Liver (tissue), 9 donors: ENCODE results near the gene MCEMP1. TPM values are rescaled to one million over a fixed set of nuclear protein-coding genes. Genes with fewer than 3 reads are reported as not detected.
A peak's percentile ranks its signal among the peaks of the same experiment; 100 is the strongest.

Source experiments
- DNase-seq: peaks from one replicate; pipeline ENCODE4 v3.0.0-alpha.2; 2017; ENCODE audit warnings: low spot score
- H3K27ac ChIP-seq, 2 donors: one replicate each; pipeline ENCODE4 v1.7.0; 2013; ENCODE audit warnings: inconsistent platforms in 2 of 2, low read length in 2 of 2, control low read depth in 1 of 2, low read depth in 1 of 2, mild to moderate bottlenecking in 1 of 2
- H3K27me3 ChIP-seq, 4 donors: one replicate each; pipeline versions ENCODE4 v1.6.1 to v1.7.0; 2013; ENCODE audit warnings: low read length in 3 of 4, inconsistent platforms in 1 of 4, mild to moderate bottlenecking in 1 of 4, moderate library complexity in 1 of 4; ENCODE audit not compliant: control insufficient read depth in 4 of 4, insufficient read depth in 4 of 4
- H3K36me3 ChIP-seq, 4 donors: one replicate each; pipeline versions ENCODE4 v1.6.1 to v1.7.0; 2013; ENCODE audit warnings: low read length in 3 of 4, mild to moderate bottlenecking in 3 of 4, low read depth in 1 of 4, moderate library complexity in 1 of 4; ENCODE audit not compliant: control insufficient read depth in 4 of 4, insufficient read depth in 3 of 4
- H3K4me1 ChIP-seq, 4 donors: one replicate each; pipeline versions ENCODE4 v1.6.1 to v1.7.0; 2013; ENCODE audit warnings: low read length in 3 of 4, mild to moderate bottlenecking in 3 of 4, moderate library complexity in 1 of 4; ENCODE audit not compliant: control insufficient read depth in 4 of 4, insufficient read depth in 4 of 4
- H3K4me3 ChIP-seq, 3 donors: one replicate each; pipeline versions ENCODE4 v1.6.1 to v1.7.0; 2013; ENCODE audit warnings: low read length in 3 of 3, control low read depth in 1 of 3, low read depth in 1 of 3, mild to moderate bottlenecking in 1 of 3
- H3K9ac ChIP-seq, 2 donors: one replicate each; pipeline ENCODE4 v1.7.0; 2013; ENCODE audit warnings: low read length in 2 of 2, mild to moderate bottlenecking in 2 of 2, moderate library complexity in 2 of 2, control low read depth in 1 of 2, low read depth in 1 of 2
- H3K9me3 ChIP-seq, 4 donors: one replicate each; pipeline versions ENCODE4 v1.6.1 to v1.7.0; 2013; ENCODE audit warnings: low read length in 3 of 4; ENCODE audit not compliant: control insufficient read depth in 4 of 4
- ATF3 ChIP-seq: IDR thresholded peaks from 2 replicates; pipeline ENCODE4 v1.6.1; 2016; ENCODE audit warnings: antibody characterized with exemption
- FOXA1 ChIP-seq: IDR thresholded peaks from 2 replicates; pipeline ENCODE4 v1.6.1; 2016; ENCODE audit warnings: antibody characterized with exemption
- FOXA2 ChIP-seq: IDR thresholded peaks from 2 replicates; pipeline ENCODE4 v1.6.1; 2016; ENCODE audit warnings: antibody characterized with exemption
- GABPA ChIP-seq, 2 donors: IDR thresholded peaks in 1 of 2; conservative IDR thresholded peaks in 1 of 2; 2 replicates each; pipeline ENCODE4 v1.6.1; 2016; ENCODE audit warnings: antibody characterized with exemption in 2 of 2, mild to moderate bottlenecking in 1 of 2, moderate library complexity in 1 of 2
- HNF4A ChIP-seq, 2 donors: conservative IDR thresholded peaks; 2 replicates each; pipeline ENCODE4 v1.6.1; 2016; ENCODE audit warnings: antibody characterized with exemption in 2 of 2, mild to moderate bottlenecking in 2 of 2
- HNF4G ChIP-seq: IDR thresholded peaks from 2 replicates; pipeline ENCODE4 v1.6.1; 2016; ENCODE audit warnings: antibody characterized with exemption
- JUND ChIP-seq, 2 donors: IDR thresholded peaks; 2 replicates each; pipeline ENCODE4 v1.6.1; 2016; ENCODE audit warnings: antibody characterized with exemption in 2 of 2
- MAX ChIP-seq: IDR thresholded peaks from 2 replicates; pipeline ENCODE4 v1.6.1; 2016; ENCODE audit warnings: antibody characterized with exemption
- NR2F2 ChIP-seq: IDR thresholded peaks from 2 replicates; pipeline ENCODE4 v1.6.1; 2016; ENCODE audit warnings: antibody characterized with exemption
- RAD21 ChIP-seq, 2 donors: IDR thresholded peaks; 2 replicates each; pipeline ENCODE4 v1.6.1; 2016; ENCODE audit warnings: antibody characterized with exemption in 2 of 2, mild to moderate bottlenecking in 2 of 2
- RXRA ChIP-seq, 2 donors: IDR thresholded peaks; 2 replicates each; pipeline ENCODE4 v1.6.1; 2017 to 2018; ENCODE audit warnings: antibody characterized with exemption in 2 of 2, mild to moderate bottlenecking in 1 of 2
- SP1 ChIP-seq: IDR thresholded peaks from 2 replicates; pipeline ENCODE4 v1.6.1; 2018; ENCODE audit warnings: antibody characterized with exemption, mild to moderate bottlenecking
- TAF1 ChIP-seq: conservative IDR thresholded peaks from 2 replicates; pipeline ENCODE4 v1.6.1; 2016; ENCODE audit warnings: antibody characterized with exemption, mild to moderate bottlenecking
- YY1 ChIP-seq: IDR thresholded peaks from 2 replicates; pipeline ENCODE4 v1.6.1; 2016; ENCODE audit warnings: antibody characterized with exemption, mild to moderate bottlenecking
- WGBS: extraction: QIAGEN DNeasy Blood & Tissue Kit; methylation state at CpG from one replicate; pipeline ENCODE4 v1.1.7; 2013; 5-methylcytosine and 5-hydroxymethylcytosine counted together
- polyA plus RNA-seq, 2 donors: library from polyadenylated mRNA; stranded (reverse) in 1 of 2; unstranded in 1 of 2; fragments of 200-250 nt in 1 of 2; fragments of >200 nt in 1 of 2; fragmentation: Nextera tagmentation in 1 of 2; extraction: Ambion mirVana in 1 of 2; gene quantifications; one replicate each; pipeline versions ENCODE4 v1.2.1 to v1.2.3, GENCODE V29; 2013 to 2015
- total RNA-seq, 2 donors: library from RNA; depleted of rRNA; stranded (reverse); fragments of >200 nt; gene quantifications; one replicate each; pipeline ENCODE4 v1.2.3, GENCODE V29; 2014
- TF ChIP-seq, protein P1 (sequence below): IDR thresholded peaks from 2 replicates; pipeline ENCODE4 v1.6.1; 2016; ENCODE audit warnings: antibody characterized with exemption, mild to moderate bottlenecking
- TF ChIP-seq, protein P2 (sequence below): fragments of 150-350 bp; IDR thresholded peaks from 2 replicates; pipeline ENCODE4 v1.5.1; 2017; ENCODE audit warnings: improper control_type of control experiment, low read depth, low read length; ENCODE audit not compliant: missing input control
- TF ChIP-seq, protein P3 (sequence below): IDR thresholded peaks from 2 replicates; pipeline ENCODE4 v1.6.1; 2016; ENCODE audit warnings: antibody characterized with exemption
- donor health status: healthy.
- donor health status: healthy.
- donor health status: healthy.
- donor health status: healthy.
- donor health status: healthy.

Gene MCEMP1
- total and polyA plus RNA-seq, 4 donors, result 0.29 to 0.92 (median 0.48) TPM

DNA sequence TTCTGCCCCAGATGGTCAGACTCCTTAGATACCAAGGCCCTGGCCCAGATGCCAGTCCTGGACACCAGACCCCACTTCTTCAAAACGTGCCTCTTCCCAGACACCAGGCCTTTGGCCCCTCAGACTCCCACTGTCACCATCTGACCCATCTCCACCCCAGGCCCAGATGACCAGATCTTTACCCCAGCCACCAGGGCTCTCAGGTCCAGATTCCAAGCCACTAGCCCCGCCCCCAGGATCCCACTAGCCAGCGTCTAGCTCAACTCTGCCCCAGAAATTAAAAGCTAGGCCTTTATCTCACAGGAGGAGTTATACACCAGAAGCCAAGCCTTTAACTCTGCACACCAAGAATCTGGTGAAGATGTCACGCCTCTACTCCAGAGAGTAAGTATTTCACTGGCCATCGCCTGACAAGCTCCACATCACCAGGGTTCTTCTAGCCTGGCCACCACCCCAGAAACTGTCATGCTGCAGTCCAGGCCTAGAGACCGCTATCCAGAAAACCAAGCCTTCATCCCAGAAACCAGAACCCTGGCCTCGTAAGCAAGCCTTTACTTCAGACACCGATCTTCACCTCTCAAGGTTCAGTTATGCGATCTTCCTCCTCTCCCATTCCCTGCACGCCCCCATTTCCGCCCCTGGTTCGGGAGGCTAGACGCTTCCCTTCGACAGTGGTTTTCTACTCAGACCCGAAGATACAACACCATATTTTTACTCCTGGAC, 48.1 kb upstream of the MCEMP1 start:
- DNase-seq, result no peak
- WGBS, result 3% methylated on average over 15 of the region's 15 CpGs
- H3K36me3 ChIP-seq, result peaks cover 7 to 33% (median 9%) of the 10 kb centered on the region in 4 donors
- no peaks in the 10 kb centered on the region for H3K27me3 ChIP-seq
- peak overlapping the region; percentile 89 to 92 for H3K9ac ChIP-seq
- peaks cover 14 to 36% (median 27%) of the 10 kb centered on the region in 4 donors for H3K4me1 ChIP-seq
- H3K27ac ChIP-seq, result peak overlapping the region; percentile 21 to 64
- TF ChIP-seq, protein P1, sequence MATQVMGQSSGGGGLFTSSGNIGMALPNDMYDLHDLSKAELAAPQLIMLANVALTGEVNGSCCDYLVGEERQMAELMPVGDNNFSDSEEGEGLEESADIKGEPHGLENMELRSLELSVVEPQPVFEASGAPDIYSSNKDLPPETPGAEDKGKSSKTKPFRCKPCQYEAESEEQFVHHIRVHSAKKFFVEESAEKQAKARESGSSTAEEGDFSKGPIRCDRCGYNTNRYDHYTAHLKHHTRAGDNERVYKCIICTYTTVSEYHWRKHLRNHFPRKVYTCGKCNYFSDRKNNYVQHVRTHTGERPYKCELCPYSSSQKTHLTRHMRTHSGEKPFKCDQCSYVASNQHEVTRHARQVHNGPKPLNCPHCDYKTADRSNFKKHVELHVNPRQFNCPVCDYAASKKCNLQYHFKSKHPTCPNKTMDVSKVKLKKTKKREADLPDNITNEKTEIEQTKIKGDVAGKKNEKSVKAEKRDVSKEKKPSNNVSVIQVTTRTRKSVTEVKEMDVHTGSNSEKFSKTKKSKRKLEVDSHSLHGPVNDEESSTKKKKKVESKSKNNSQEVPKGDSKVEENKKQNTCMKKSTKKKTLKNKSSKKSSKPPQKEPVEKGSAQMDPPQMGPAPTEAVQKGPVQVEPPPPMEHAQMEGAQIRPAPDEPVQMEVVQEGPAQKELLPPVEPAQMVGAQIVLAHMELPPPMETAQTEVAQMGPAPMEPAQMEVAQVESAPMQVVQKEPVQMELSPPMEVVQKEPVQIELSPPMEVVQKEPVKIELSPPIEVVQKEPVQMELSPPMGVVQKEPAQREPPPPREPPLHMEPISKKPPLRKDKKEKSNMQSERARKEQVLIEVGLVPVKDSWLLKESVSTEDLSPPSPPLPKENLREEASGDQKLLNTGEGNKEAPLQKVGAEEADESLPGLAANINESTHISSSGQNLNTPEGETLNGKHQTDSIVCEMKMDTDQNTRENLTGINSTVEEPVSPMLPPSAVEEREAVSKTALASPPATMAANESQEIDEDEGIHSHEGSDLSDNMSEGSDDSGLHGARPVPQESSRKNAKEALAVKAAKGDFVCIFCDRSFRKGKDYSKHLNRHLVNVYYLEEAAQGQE, result no peak
- TF ChIP-seq MAX (no peak), FOXA2 (no peak), RAD21 (IDR thresholded peaks at IDR 0.05) (no peak), ATF3 (no peak)
- H3K4me3 ChIP-seq, result peak overlapping the region; percentile 74 to 99 (median 97)
- no peaks in the 10 kb centered on the region for H3K9me3 ChIP-seq

- WGBS, result under 1% methylated on average over 40 of the region's 40 CpGs
- DNase-seq, result peak; percentile 96
- Histone ChIP-seq H3K4me1 (peaks cover 14 to 36% (median 27%) of the 10 kb centered on the region in 4 donors), H3K27ac (peak within 1 kb of the TSS; percentile 47 to 64), H3K9me3 (no peaks in the 10 kb centered on the region), H3K4me3 (peak within 1 kb of the TSS; percentile 74 to 99 (median 97)), H3K9ac (peak within 1 kb of the TSS; percentile 89 to 95), H3K36me3 (peaks cover 5 to 28% (median 7%) of the 10 kb centered on the region in 4 donors), H3K27me3 (no peaks in the 10 kb centered on the region)
- TF ChIP-seq, protein P2, sequence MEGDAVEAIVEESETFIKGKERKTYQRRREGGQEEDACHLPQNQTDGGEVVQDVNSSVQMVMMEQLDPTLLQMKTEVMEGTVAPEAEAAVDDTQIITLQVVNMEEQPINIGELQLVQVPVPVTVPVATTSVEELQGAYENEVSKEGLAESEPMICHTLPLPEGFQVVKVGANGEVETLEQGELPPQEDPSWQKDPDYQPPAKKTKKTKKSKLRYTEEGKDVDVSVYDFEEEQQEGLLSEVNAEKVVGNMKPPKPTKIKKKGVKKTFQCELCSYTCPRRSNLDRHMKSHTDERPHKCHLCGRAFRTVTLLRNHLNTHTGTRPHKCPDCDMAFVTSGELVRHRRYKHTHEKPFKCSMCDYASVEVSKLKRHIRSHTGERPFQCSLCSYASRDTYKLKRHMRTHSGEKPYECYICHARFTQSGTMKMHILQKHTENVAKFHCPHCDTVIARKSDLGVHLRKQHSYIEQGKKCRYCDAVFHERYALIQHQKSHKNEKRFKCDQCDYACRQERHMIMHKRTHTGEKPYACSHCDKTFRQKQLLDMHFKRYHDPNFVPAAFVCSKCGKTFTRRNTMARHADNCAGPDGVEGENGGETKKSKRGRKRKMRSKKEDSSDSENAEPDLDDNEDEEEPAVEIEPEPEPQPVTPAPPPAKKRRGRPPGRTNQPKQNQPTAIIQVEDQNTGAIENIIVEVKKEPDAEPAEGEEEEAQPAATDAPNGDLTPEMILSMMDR, result no peak
- no peak for TF ChIP-seq MAX
- TF ChIP-seq SP1, result peak; percentile 99
- TF ChIP-seq FOXA1, result peak; percentile 86
- no peak for TF ChIP-seq HNF4G
- TF ChIP-seq YY1, result peak; percentile 98
- no peak for TF ChIP-seq ATF3
- peak in 1 of 2 donors; percentile 24 for TF ChIP-seq RXRA (IDR thresholded peaks at IDR 0.05)
- TF ChIP-seq, protein P1, result peak; percentile 24
- peak; percentile 81 to 97 for TF ChIP-seq GABPA (IDR thresholded peaks at IDR 0.05 in 1 of 2, conservative IDR thresholded peaks at IDR 0.05 in 1 of 2)
- peak; percentile 86 for TF ChIP-seq FOXA2
- no peak for TF ChIP-seq HNF4A (conservative IDR thresholded peaks at IDR 0.05)
- no peak for TF ChIP-seq TAF1
- no peak for TF ChIP-seq RAD21 (IDR thresholded peaks at IDR 0.05)
- no peak for TF ChIP-seq JUND (IDR thresholded peaks at IDR 0.05)
- TF ChIP-seq NR2F2, result peak; percentile 42
- TF ChIP-seq, protein P3, sequence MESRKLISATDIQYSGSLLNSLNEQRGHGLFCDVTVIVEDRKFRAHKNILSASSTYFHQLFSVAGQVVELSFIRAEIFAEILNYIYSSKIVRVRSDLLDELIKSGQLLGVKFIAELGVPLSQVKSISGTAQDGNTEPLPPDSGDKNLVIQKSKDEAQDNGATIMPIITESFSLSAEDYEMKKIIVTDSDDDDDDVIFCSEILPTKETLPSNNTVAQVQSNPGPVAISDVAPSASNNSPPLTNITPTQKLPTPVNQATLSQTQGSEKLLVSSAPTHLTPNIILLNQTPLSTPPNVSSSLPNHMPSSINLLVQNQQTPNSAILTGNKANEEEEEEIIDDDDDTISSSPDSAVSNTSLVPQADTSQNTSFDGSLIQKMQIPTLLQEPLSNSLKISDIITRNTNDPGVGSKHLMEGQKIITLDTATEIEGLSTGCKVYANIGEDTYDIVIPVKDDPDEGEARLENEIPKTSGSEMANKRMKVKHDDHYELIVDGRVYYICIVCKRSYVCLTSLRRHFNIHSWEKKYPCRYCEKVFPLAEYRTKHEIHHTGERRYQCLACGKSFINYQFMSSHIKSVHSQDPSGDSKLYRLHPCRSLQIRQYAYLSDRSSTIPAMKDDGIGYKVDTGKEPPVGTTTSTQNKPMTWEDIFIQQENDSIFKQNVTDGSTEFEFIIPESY, result no peak
These were observed 47.4 kb upstream of the MCEMP1 start, which contains the start of the genes PET100 and XAB2 for GRCh38 chr19:7629347-7630054. TSS of gene PET100 (plus strand) at chr19:7629793. CDS start at chr19:7629834, 41 bp downstream. TSS of gene XAB2 (minus strand) at chr19:7629545. CDS start at chr19:7629527, 18 bp downstream.
